Ramos (cell line): ENCODE results near the gene SRCAP.

Experiments
- in situ Hi-C: fragments of 300-500 bp; cut with MboI; formaldehyde crosslinking; loops from one replicate; pipeline ENCODE4 v1.14.3; 2022; ENCODE audit warnings: low sequenced_read_pairs; ENCODE audit not compliant: unreplicated experiment

SRCAP gene

DNA sequence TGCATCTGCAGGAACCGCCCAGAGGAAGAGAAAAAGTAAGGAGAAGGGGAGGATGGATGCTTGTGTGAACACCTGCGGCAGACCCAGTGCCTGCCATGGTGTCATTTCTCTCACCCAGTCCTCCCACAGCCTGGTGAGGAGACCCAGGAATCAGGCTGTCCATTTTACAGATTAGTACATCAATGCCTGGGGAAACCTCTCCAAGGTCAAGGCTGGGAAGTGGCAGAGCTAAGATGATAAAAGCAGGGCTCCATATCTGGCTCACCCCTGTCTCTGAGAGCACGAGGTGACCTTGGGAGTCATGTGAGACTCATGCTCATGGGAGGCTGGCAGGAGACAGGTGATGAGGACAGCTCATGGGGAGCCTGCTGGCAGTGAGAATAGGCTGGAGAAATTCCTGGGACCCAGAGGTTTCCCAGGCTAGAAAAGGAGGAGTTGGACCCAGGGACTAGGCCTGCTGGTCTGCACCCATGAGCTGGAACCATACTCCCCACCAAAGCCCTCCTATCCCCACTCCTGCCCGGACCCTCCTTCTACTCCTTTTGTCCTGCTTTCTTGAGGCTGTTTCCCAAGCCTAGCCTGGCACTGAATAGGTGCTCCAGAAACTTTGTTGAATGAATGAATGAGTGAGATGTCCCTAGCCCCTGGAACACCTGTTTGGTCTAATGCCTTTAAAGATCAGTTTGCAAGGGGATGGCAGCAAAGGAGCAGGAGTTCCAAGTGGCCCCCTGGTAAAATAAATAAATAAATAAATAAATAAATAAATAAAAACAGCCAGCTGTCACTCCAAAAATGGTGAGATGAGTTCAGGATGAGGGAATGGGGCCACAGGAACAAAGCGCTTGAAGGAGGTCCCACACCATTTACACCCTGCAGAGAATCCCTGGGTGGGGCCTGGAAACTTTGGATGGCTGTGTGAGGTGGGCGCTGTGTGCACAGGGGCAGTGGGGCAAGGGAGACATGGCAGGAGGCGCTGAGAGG is 86.4 kb downstream of the SRCAP start:
- in situ Hi-C loops: no loop called here

DNA sequence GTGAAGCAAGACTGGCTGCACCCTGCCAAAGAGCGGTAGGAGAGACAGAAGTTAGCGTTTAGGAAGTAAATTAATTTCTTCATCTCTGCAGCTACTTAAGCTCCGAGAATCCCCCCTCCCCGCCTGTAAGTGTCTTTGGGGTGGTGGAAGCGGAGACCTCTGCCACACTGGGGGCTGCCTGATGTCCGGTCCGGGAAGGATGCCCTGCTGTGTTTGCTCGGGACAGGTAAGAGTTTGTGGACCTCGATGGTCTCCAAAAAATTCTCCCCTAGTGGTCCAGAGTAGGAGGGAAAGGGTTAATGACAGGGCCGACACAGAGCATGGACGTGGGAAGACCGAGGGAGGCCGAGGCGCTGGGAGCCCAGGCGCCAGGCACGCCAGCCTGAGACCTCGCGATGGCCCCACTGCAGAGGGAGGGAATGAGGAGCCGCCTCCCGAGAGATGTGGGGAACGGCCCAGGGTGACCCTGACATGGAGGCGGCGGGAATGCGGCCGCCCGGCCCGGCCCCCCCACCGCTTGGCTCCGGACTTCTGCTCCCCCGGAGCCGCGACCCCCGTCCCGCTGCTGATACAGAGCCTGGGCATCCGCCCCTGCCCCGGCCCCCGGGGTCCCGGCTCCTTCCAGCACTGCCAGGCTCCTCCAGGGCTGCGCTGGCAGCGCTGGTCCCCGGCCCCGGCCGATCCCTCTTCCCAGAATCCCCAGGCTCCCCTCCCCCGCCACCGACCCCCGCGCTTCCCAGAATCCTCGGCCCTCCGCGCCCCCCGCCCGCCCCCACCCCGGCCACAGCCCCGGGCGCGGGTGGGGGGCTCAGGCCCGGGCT is 87.4 kb downstream of the SRCAP start:
- in situ Hi-C loops: no loop called here

- in situ Hi-C loops: no loop called here
Observed at GRCh38 chr16:30786936-30787612, 88.1 kb downstream of the SRCAP start, which contains the start of gene ZNF629. Gene ZNF629, minus strand, starts transcription at chr16:30787205. Its CDS starts 2,723 bp downstream, at chr16:30784482.

GRCh38 chr16:30787613-30788378 is 88.8 kb downstream of the SRCAP start:
- in situ Hi-C loops: no loop called here
